ENCODE measurements around the gene RTKN2. TPM values are rescaled to one million over a fixed set of nuclear protein-coding genes. Genes with fewer than 3 reads are reported as not detected.
A peak's percentile ranks its signal among the peaks of the same experiment; 100 is the strongest.

Gene RTKN2
- total and polyA plus RNA-seq, 10 of the 15 experiments (the other 5 are each of a cell fraction or from before 2014, with no cell fraction given), result 0.10 TPM; not detected in 9

GRCh38 chr10:62166331-62167131 is 102.1 kb downstream of the RTKN2 start (continued):
- TF ChIP-seq RELB (IDR thresholded peaks at IDR 0.05; ENCODE audit: low read depth) (peak; percentile 79), CEBPB (IDR thresholded peaks at IDR 0.05; ENCODE audit: borderline replicate concordance in 1 of 2, low read depth in 2 of 2, low read length in 2 of 2) (no peak), MLLT1 (IDR thresholded peaks at IDR 0.05) (no peak), NFIC (IDR thresholded peaks at IDR 0.05; ENCODE audit: low read depth, low read length) (peak; percentile 51), CBX3 (IDR thresholded peaks at IDR 0.05; ENCODE audit: borderline replicate concordance, low read depth) (no peak), CHD4 (IDR thresholded peaks at IDR 0.05) (no peak), EZH2 (IDR thresholded peaks at IDR 0.05; ENCODE audit: borderline replicate concordance, control insufficient read depth, low read depth, low read length) (no peak), BRCA1 (IDR thresholded peaks at IDR 0.05; ENCODE audit: low read depth, low read length) (no peak), RAD51 (IDR thresholded peaks at IDR 0.05) (no peak), POLR2AphosphoS2 (IDR thresholded peaks at IDR 0.05; ENCODE audit: low read depth, low read length) (no peak), SPI1 (IDR thresholded peaks at IDR 0.05; ENCODE audit: borderline replicate concordance, insufficient read depth, low read depth, low read length) (peak; percentile 93), ATF3 (IDR thresholded peaks at IDR 0.05; ENCODE audit: borderline replicate concordance, extremely low read depth, low read depth, low read length) (no peak), ESRRA (IDR thresholded peaks at IDR 0.05; ENCODE audit: low read length) (no peak), YBX1 (IDR thresholded peaks at IDR 0.05) (no peak), HDAC2 (IDR thresholded peaks at IDR 0.05) (no peak), NR2C2 (IDR thresholded peaks at IDR 0.05; ENCODE audit: borderline replicate concordance, control insufficient read depth, insufficient read length, low read depth) (no peak), JUND (IDR thresholded peaks at IDR 0.05; ENCODE audit: low read depth, low read length) (no peak; the same call in 1 of the 2 replicates), TBL1XR1 (IDR thresholded peaks at IDR 0.05; ENCODE audit: low read depth, low read length) (no peak), CEBPZ (IDR thresholded peaks at IDR 0.05; ENCODE audit: low read depth, low read length) (no peak), KAT2A (conservative IDR thresholded peaks at IDR 0.05; ENCODE audit: control insufficient read depth, low read depth, low read length) (no peak), SMARCA5 (IDR thresholded peaks at IDR 0.05) (0 out of 2 replicates have a peak, but pooled peaks have one; percentile 37)
